Upper lobe of right lung (tissue), 1 donor: ENCODE results near the gene KPNA1. TPM values are rescaled to one million over a fixed set of nuclear protein-coding genes. Genes with fewer than 3 reads are reported as not detected.

ENCODE experiments used
- ATAC-seq: fragments of 200-7000 bp; cut with Tn5 transposase; one replicate; pipeline ENCODE4 v1.9.1; 2020; ENCODE audit warnings: mild to moderate bottlenecking, moderate library complexity
- DNase-seq: peaks from one replicate; pipeline ENCODE4 v3.0.0-alpha.2; 2020
- H3K27ac ChIP-seq: fragments of 200-600 bp; one replicate; pipeline ENCODE4 v1.8.0; 2022
- H3K27me3 ChIP-seq: fragments of 200-600 bp; one replicate; pipeline ENCODE4 v1.8.0; 2022; ENCODE audit warnings: mild to moderate bottlenecking
- H3K36me3 ChIP-seq: fragments of 200-600 bp; one replicate; pipeline ENCODE4 v1.8.0; 2022
- H3K4me1 ChIP-seq: fragments of 200-600 bp; one replicate; pipeline ENCODE4 v1.8.0; 2022
- H3K4me3 ChIP-seq: fragments of 200-600 bp; one replicate; pipeline ENCODE4 v1.8.0; 2022; ENCODE audit warnings: mild to moderate bottlenecking
- H3K9me3 ChIP-seq: fragments of 200-600 bp; one replicate; pipeline ENCODE4 v1.8.0; 2022
- intact Hi-C: fragments of 100-400 bp; cut with DNase I; formaldehyde crosslinking; loops from one replicate; pipeline ENCODE4 v1.11.0; 2022
- total RNA-seq: library from RNA; stranded (reverse); fragmentation: NEBNext Ultra II Directional; extraction: Animal tissue kit (Norgen Biotek cat#: 25700); gene quantifications from one replicate; pipeline ENCODE4 v1.2.1, GENCODE V29; 2021
- TF ChIP-seq, protein P1 (sequence below): fragments of 200-600 bp; IDR thresholded peaks from one replicate; pipeline ENCODE4 v1.8.0; 2022; ENCODE audit warnings: antibody characterized with exemption
- donor health status: DM: no; HTN: yes; CAD: no; lungs with severe emphysema.

The KPNA1 gene
- total RNA-seq, 1 donor from 2014 or later, result 60.4 TPM

DNA sequence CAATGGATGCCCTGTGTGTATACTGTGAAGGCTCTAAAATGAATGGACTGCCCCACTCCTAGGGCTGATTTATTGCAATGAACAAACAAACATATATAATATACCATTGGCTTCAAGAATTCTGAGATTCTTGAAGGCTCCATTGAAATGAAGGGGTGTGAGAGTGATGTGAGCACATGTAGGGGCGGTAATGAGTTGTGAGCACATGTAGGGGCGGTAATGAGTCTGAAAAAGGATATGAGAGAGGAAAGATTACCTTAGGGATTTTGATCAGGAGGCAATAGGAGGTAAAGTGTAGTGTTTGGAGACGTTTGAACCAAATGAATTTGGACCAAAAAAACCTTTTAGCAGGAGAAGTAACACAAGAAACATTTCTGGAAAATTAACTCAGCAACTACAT, 127.0 kb downstream of the KPNA1 start:
- no peak for DNase-seq
- Histone ChIP-seq H3K4me1 (peaks cover 13% of the 10 kb centered on the region), H3K4me3 (no peak overlapping the region), H3K36me3 (no peaks in the 10 kb centered on the region), H3K27me3 (no peaks in the 10 kb centered on the region), H3K27ac (no peak overlapping the region), H3K9me3 (no peaks in the 10 kb centered on the region)
- intact Hi-C loops, result no loop called here
- ATAC-seq, result no peak
- TF ChIP-seq, protein P1, sequence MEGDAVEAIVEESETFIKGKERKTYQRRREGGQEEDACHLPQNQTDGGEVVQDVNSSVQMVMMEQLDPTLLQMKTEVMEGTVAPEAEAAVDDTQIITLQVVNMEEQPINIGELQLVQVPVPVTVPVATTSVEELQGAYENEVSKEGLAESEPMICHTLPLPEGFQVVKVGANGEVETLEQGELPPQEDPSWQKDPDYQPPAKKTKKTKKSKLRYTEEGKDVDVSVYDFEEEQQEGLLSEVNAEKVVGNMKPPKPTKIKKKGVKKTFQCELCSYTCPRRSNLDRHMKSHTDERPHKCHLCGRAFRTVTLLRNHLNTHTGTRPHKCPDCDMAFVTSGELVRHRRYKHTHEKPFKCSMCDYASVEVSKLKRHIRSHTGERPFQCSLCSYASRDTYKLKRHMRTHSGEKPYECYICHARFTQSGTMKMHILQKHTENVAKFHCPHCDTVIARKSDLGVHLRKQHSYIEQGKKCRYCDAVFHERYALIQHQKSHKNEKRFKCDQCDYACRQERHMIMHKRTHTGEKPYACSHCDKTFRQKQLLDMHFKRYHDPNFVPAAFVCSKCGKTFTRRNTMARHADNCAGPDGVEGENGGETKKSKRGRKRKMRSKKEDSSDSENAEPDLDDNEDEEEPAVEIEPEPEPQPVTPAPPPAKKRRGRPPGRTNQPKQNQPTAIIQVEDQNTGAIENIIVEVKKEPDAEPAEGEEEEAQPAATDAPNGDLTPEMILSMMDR, result no peak

DNA sequence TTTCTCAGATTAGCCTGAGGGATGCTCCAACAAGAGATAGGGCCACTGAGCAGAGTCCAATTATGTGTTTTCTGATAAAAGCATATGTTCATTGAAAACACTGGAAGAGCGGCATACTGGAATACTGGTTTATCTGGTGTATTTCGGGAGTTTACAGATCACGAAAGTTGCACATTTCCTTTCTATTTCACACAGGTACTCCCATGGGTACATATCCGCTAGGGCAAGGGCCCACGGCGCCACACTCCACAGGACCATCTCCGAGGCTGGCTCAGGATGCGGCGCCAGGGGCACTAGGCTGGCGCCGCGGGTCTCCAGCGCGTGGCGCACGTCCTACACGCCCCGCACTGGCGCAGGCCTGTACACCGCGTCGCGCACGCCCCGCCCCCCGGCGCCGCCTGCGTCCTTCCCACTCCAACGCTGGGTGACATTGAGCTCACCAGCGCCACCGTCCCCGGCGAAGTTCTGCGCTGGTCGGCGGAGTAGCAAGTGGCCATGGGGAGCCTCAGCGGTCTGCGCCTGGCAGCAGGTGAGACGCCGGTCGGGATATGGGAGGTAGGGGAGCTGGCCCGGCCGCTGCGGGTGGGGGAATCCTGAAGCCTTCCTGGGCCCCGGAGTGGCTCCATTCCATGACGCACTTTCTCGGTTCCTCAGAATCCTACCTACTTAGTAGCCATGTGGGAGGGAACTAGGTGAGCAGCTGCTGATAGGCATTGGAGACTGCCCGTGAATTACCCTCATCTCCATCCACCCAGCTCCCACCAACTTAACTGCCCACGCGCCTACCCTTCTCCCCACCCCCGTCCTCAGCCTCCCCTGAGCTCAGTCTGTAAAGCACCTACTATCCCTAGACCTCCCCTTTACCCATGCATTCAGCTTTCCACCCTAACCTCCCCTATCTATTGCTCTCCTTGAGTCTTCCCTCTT, 130.7 kb downstream of the KPNA1 start, which contains the start of gene FAM162A:
Gene FAM162A (plus strand): TSS at position 412 of the 927 bp plus-strand sequence. CDS start 84 bp downstream, at position 496.
- TF ChIP-seq, protein P1, result peak; percentile 67
- Histone ChIP-seq H3K36me3 (no peaks in the 10 kb centered on the region), H3K4me3 (peak within 1 kb of the TSS; percentile 73), H3K27me3 (no peaks in the 10 kb centered on the region), H3K27ac (peak within 1 kb of the TSS; percentile 92), H3K9me3 (no peaks in the 10 kb centered on the region), H3K4me1 (peaks cover 20% of the 10 kb centered on the region)
- intact Hi-C loops, result no loop called here
- DNase-seq (peak; percentile 98), ATAC-seq (peak; percentile 98)

DNA sequence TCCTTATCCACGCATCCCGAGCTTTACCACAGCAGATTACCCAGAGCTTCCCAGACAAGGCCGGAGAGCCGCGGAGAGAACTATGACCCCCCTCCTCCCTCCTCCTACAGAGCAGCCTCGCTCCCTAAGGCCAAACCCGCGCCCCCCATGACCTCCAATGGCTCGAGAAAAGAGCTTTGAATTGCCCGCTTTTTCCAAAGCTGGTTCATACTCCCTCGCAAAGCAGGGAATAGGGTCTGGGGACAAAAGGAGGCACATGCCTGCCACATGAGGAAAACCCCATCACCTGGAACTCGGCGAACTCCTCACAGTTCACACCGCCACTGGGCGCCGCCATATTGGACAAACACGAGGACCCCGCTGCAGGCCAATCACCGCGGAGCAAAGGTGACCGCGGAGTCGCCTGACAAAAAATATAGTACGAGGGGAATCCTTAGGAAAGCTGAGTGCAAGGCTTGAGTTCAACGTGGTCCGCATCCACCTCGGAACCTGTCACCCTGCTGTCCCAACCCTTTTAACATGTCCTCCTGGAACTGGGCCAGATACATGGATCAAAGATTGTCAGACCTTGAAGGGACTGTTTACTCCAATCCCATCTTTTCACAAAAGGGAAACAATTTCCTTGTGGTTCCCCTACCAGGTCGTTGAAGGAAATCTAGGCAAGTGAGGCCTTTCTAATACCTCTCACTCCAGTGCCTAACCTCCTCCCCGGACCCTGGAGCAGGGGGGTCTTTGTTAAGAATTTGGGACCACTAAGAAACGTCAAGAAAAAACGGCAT, 131.7 kb downstream of the KPNA1 start, which contains the start of gene MIX23:
Gene MIX23 (minus strand): TSS at position 344 of the 779 bp plus-strand sequence. CDS start 7 bp downstream, at position 337.
- ATAC-seq (peak; percentile 87), DNase-seq (peak; percentile 91)
- H3K4me1 ChIP-seq, result peaks cover 20% of the 10 kb centered on the region
- TF ChIP-seq, protein P1, result no peak
- peak within 1 kb of the TSS; percentile 73 for H3K4me3 ChIP-seq
- no peaks in the 10 kb centered on the region for H3K27me3 ChIP-seq
- intact Hi-C loops, result no loop called here
- no peaks in the 10 kb centered on the region for H3K36me3 ChIP-seq
- H3K27ac ChIP-seq, result peak within 1 kb of the TSS; percentile 92
- no peaks in the 10 kb centered on the region for H3K9me3 ChIP-seq

DNA sequence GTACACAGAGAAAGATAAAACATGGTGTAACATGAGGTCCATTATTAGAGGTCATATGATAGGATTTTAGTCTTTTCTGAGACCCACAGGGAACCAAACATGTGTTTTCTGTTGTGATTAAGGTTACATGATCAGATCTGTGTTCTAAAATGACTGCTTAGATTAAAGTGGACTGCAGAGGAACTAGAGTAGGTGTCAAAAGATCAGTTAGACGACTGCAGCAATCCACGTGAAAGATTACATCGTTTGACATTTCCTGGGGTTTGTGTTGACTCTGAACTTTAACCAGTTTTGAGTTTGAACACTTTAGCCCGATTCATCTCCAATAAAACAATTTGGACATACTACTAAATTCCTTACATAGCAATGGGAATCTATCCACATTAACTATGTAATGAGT, 136.8 kb downstream of the KPNA1 start:
- no peaks in the 10 kb centered on the region for H3K9me3 ChIP-seq
- no peak for ATAC-seq

DNA sequence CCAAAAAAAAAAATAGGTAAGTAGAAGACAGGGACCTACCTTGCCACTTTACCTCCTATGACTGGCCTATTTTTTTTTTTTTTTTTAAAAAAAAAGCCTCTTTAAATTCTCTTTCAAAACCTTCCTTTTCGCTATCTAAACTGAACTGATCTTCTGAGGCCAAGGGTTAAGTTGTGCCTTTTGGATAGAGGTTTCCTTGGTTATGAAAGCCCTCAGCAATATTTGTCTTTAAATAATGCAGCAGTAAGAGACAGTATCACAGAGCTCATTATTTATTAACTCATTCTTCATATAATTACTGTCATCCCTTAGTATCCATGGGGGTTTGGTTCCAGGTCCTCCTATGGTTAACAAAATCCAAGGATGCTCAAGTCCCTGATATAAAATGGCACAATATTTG, 140.7 kb downstream of the KPNA1 start:
- no peaks in the 10 kb centered on the region for H3K36me3 ChIP-seq
- intact Hi-C loops, result no loop called here
- no peaks in the 10 kb centered on the region for H3K27me3 ChIP-seq
- no peaks in the 10 kb centered on the region for H3K9me3 ChIP-seq
- TF ChIP-seq, protein P1, result no peak
- DNase-seq (no peak), ATAC-seq (no peak)
- H3K4me1 ChIP-seq, result no peaks in the 10 kb centered on the region
- no peak overlapping the region for H3K27ac ChIP-seq
- no peak overlapping the region for H3K4me3 ChIP-seq

More for the DNA sequence above, 136.8 kb downstream of the KPNA1 start:
- peaks cover 7% of the 10 kb centered on the region for H3K4me1 ChIP-seq
- intact Hi-C loops, result no loop called here
- no peak overlapping the region for H3K4me3 ChIP-seq
- no peaks in the 10 kb centered on the region for H3K36me3 ChIP-seq
- no peak for DNase-seq
- no peak overlapping the region for H3K27ac ChIP-seq
- TF ChIP-seq, protein P1, result no peak
- no peaks in the 10 kb centered on the region for H3K27me3 ChIP-seq

Other genes with a start within 250 kb of the KPNA1 start
- gene CSTA, start 189.7 kb downstream of the KPNA1 start, total RNA-seq, result 22.3 TPM
- 20.9 TPM for gene MIX23, start 131.7 kb downstream of the KPNA1 start, total RNA-seq
- 31.0 TPM for gene FAM162A, start 130.8 kb downstream of the KPNA1 start, total RNA-seq
- 5.1 TPM for gene WDR5B, start 98.9 kb downstream of the KPNA1 start, total RNA-seq
- gene PARP9, start 49.4 kb upstream of the KPNA1 start, total RNA-seq, result 70.8 TPM
- 67.5 TPM for gene DTX3L, start 49.4 kb upstream of the KPNA1 start, total RNA-seq
- gene PARP15, start 62.7 kb upstream of the KPNA1 start, total RNA-seq, result 9.7 TPM
- gene PARP14, start 165.9 kb upstream of the KPNA1 start, total RNA-seq, result 131 TPM